NCI-H345 treated with DMSO at 0.1 percent for 48 hours (cell line): Measurements from ENCODE around the gene CSN2.

Experiments used
- DNase-seq: peaks from one replicate; lab custom pipeline; 2025; ENCODE audit not compliant: unreplicated experiment; lab: John Stamatoyannopoulos, UW

CSN2 gene

DNA sequence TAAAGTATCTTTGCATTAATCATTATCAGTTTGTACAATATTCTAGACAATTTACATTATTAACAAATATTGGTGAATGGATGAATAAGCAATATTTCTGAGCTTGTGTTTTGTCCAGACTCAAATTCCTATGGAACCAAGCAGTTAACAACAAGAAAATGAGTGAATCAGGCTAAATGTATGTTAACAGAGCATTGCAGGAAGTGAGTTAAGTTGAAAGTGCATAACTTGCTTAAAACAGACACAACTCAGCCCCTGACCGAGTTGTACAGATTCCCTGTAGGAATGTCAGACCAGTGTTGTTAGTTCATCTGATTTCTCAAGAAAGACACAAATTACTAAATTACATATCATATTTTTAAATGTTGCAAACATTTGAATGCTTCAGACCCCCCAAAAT is 58.4 kb downstream of the CSN2 start:
- DNase-seq, result no peak
